HepG2 (cell line): ENCODE results near the gene PIGX. TPM values are rescaled to one million over a fixed set of nuclear protein-coding genes. Genes with fewer than 3 reads are reported as not detected.

Experiments
- AGO1 ChIP-seq: fragments of 200-400 bp; formaldehyde crosslinking; IDR thresholded peaks from 2 replicates; pipeline ENCODE4 v1.6.1; 2017; ENCODE audit warnings: mild to moderate bottlenecking, low read depth, low read length, moderate library complexity; ENCODE audit not compliant: poor library complexity, severe bottlenecking
- ASH2L ChIP-seq: fragments of 300-600, 200-600 bp; sonication (generic); IDR thresholded peaks from 2 replicates; pipeline ENCODE4 v1.7.0; 2017; ENCODE audit warnings: low read depth, mild to moderate bottlenecking, moderate library complexity, mixed read lengths, low read length; ENCODE audit not compliant: insufficient read length
- ATF1 ChIP-seq: IDR thresholded peaks from 2 replicates; pipeline ENCODE4 v1.6.1; 2016; ENCODE audit warnings: mild to moderate bottlenecking, control low read depth
- CHD2 ChIP-seq: IDR thresholded peaks from 2 replicates; pipeline ENCODE4 v1.6.1; 2011; ENCODE audit warnings: low read depth, low read length, improper control_type of control experiment
- CREB1 ChIP-seq, 2 experiments: fragments of 450-650 bp in 1 of 2; IDR thresholded peaks; 2 replicates each; pipeline ENCODE4 v1.6.1; 2016 to 2017; ENCODE audit warnings: control low read depth in 1 of 2, mild to moderate bottlenecking in 1 of 2, missing compliant biosample characterization in 1 of 2, missing genetic modification characterization in 1 of 2
- FOXP1 ChIP-seq, 2 experiments: fragments of 450-650 bp in 1 of 2; IDR thresholded peaks; 2 replicates each; pipeline ENCODE4 v1.6.1; 2017 to 2018; ENCODE audit warnings: antibody characterized with exemption in 1 of 2
- GATAD2A ChIP-seq: IDR thresholded peaks from 2 replicates; pipeline ENCODE4 v1.6.1; 2016
- IKZF4 ChIP-seq: sonication (generic); formaldehyde crosslinking; IDR thresholded peaks from 2 replicates; pipeline ENCODE4 v1.5.1; 2020; ENCODE audit warnings: borderline replicate concordance, mild to moderate bottlenecking, low read depth, missing genetic modification reagents; ENCODE audit errors: not compliant biosample characterization
- KAT2B ChIP-seq: fragments of 150-350 bp; IDR thresholded peaks from 2 replicates; pipeline ENCODE4 v1.6.1; 2014; ENCODE audit warnings: low read depth, low read length, borderline replicate concordance
- KDM2A ChIP-seq: sonication (generic); formaldehyde crosslinking; IDR thresholded peaks from 2 replicates; pipeline ENCODE4 v1.4.0; 2020; ENCODE audit warnings: low read depth, missing genetic modification reagents, borderline replicate concordance
- MAF1 ChIP-seq: sonication (generic); formaldehyde crosslinking; IDR thresholded peaks from 2 replicates; pipeline ENCODE4 v1.5.0; 2020; ENCODE audit warnings: missing genetic modification reagents, borderline replicate concordance
- MBD4 ChIP-seq: IDR thresholded peaks from 2 replicates; pipeline ENCODE4 v1.6.1; 2012; ENCODE audit warnings: low read length, inconsistent platforms, borderline replicate concordance
- MED1 ChIP-seq: sonication (generic); formaldehyde crosslinking; IDR thresholded peaks from 2 replicates; pipeline ENCODE4 v1.4.0; 2020; ENCODE audit warnings: missing genetic modification reagents
- NFE2L2 ChIP-seq: fragments of 150-350 bp; IDR thresholded peaks from 2 replicates; pipeline ENCODE4 v1.6.1; 2014; ENCODE audit warnings: low read length
- NFIB ChIP-seq: sonication (generic); formaldehyde crosslinking; IDR thresholded peaks from 2 replicates; pipeline ENCODE4 v1.9.0; 2021; ENCODE audit warnings: missing genetic modification reagents, mild to moderate bottlenecking, borderline replicate concordance
- PHF20 ChIP-seq: sonication (generic); formaldehyde crosslinking; IDR thresholded peaks from 2 replicates; pipeline ENCODE4 v1.5.0; 2020; ENCODE audit warnings: mild to moderate bottlenecking, missing genetic modification reagents
- POGZ ChIP-seq: sonication (generic); formaldehyde crosslinking; IDR thresholded peaks from 2 replicates; pipeline ENCODE4 v1.4.0; 2020; ENCODE audit warnings: mild to moderate bottlenecking, missing genetic modification reagents
- SIX1 ChIP-seq: sonication (generic); formaldehyde crosslinking; IDR thresholded peaks from 2 replicates; pipeline ENCODE4 v1.4.0; 2020; ENCODE audit warnings: missing genetic modification reagents, borderline replicate concordance
- SOX6 ChIP-seq, 2 experiments: fragments of 450-650 bp in 1 of 2; sonication (generic) in 1 of 2; formaldehyde crosslinking in 1 of 2; IDR thresholded peaks; 2 replicates each; pipeline versions ENCODE4 v1.4.0 to v1.6.1; 2017 to 2020; ENCODE audit warnings: antibody characterized with exemption in 1 of 2, mild to moderate bottlenecking in 1 of 2, missing genetic modification reagents in 1 of 2
- ZKSCAN8 ChIP-seq: IDR thresholded peaks from 2 replicates; pipeline ENCODE4 v1.6.1; 2016; ENCODE audit warnings: borderline replicate concordance, missing genetic modification reagents, missing compliant biosample characterization
- ZNF234 ChIP-seq: sonication (generic); formaldehyde crosslinking; conservative IDR thresholded peaks from 2 replicates; pipeline ENCODE4 v1.5.1; 2020; ENCODE audit warnings: mild to moderate bottlenecking, missing genetic modification reagents
- ZNF3 ChIP-seq: IDR thresholded peaks from 2 replicates; pipeline ENCODE4 v1.7.0; 2017; ENCODE audit warnings: inconsistent platforms
- ZNF543 ChIP-seq: sonication (generic); formaldehyde crosslinking; IDR thresholded peaks from 2 replicates; pipeline ENCODE4 v1.4.0; 2020; ENCODE audit warnings: mild to moderate bottlenecking, missing genetic modification reagents
- ZNF562 ChIP-seq: sonication (generic); formaldehyde crosslinking; IDR thresholded peaks from 2 replicates; pipeline ENCODE4 v1.8.0; 2022; ENCODE audit warnings: missing genetic modification reagents, borderline replicate concordance
- ZNF672 ChIP-seq: sonication (generic); formaldehyde crosslinking; IDR thresholded peaks from 2 replicates; pipeline ENCODE4 v1.8.1; 2022; ENCODE audit warnings: missing genetic modification reagents
- ZNF709 ChIP-seq: sonication (generic); formaldehyde crosslinking; IDR thresholded peaks from 2 replicates; pipeline ENCODE4 v1.5.0; 2020; ENCODE audit warnings: mild to moderate bottlenecking, missing genetic modification reagents
- ZNF772 ChIP-seq: sonication (generic); formaldehyde crosslinking; IDR thresholded peaks from 2 replicates; pipeline ENCODE4 v1.5.0; 2020; ENCODE audit warnings: mild to moderate bottlenecking, missing genetic modification reagents
- ZSCAN31 ChIP-seq: sonication (generic); formaldehyde crosslinking; IDR thresholded peaks from 2 replicates; pipeline ENCODE4 v1.5.0; 2020; ENCODE audit warnings: low read depth, mild to moderate bottlenecking, missing genetic modification reagents
- polyA plus RNA-seq, 8 experiments: library from polyadenylated mRNA; depleted of rRNA in 3 of 8; stranded (reverse) in 7 of 8; unstranded in 1 of 8; fragments of >200 nt; fragmentation: Illumina TruSeq in 4 of 8; extraction: Trizol in 4 of 8; gene quantifications; 2 replicates each; pipeline versions ENCODE4 v1.2.1 to v1.2.3, GENCODE V29; 2011 to 2016; ENCODE audit warnings: low read depth in 4 of 8, missing spikeins in 1 of 8, mixed read lengths in 1 of 8; ENCODE audit not compliant: insufficient read depth in 1 of 8
- total RNA-seq, 5 experiments: library from RNA; depleted of rRNA; stranded (reverse); fragments of >200 nt; fragmentation: Illumina TruSeq; extraction: Trizol; gene quantifications; 2 replicates each; pipeline ENCODE4 v1.2.3, GENCODE V29; 2016; ENCODE audit warnings: low read depth in 1 of 5
- TF ChIP-seq, protein P1 (sequence below): sonication (generic); formaldehyde crosslinking; IDR thresholded peaks from 2 replicates; pipeline ENCODE4 v1.4.0; 2020; ENCODE audit warnings: missing genetic modification reagents
- TF ChIP-seq, protein P2 (sequence below): sonication (generic); formaldehyde crosslinking; IDR thresholded peaks from 2 replicates; pipeline ENCODE4 v1.4.0; 2020; ENCODE audit warnings: missing genetic modification reagents, mild to moderate bottlenecking, borderline replicate concordance

The PIGX gene
- total and polyA plus RNA-seq, 2 of the 13 experiments (the other 11 are each of a cell fraction or from before 2014, with no cell fraction given) = 13.2 to 21.3 TPM

DNA sequence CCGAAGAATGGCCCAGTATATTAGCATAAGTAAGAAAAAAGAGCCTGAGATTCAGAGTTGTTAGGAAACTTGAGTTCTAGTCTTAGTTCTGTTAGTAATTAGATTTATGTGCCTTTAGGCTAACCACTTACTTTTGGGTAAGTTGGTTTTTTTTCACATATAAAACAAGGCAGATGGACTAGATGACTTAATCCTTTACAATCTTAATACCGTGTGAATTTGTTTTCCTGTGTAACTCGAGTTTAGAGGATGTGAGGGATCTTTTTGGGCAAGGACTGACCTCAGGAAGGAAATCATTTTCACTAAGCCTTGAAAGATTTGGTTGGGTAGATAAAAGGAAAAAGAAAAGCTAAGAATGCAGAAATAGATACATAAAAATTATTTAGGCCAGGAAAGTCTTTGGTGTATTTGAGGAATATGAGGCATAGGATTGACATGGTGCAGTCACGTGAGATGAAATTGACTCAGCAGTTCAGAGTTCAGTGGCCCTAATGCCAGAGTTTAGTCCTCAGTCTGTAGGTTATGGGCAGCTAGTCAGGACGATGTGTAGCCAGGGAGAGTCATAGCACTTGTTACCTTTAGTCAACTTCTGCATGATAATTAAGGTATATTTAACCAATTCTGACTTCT lies 62.1 kb downstream of the PIGX start (continued):
- no peak for TF ChIP-seq ZNF672 (CRISPR knock-in tag)
- no peak for TF ChIP-seq ZNF543 (CRISPR knock-in tag)
- TF ChIP-seq, protein P1, sequence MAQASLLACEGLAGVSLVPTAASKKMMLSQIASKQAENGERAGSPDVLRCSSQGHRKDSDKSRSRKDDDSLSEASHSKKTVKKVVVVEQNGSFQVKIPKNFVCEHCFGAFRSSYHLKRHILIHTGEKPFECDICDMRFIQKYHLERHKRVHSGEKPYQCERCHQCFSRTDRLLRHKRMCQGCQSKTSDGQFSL (CRISPR knock-in tag) = no peak
- TF ChIP-seq CHD2 = no peak
- TF ChIP-seq IKZF4 = no peak
- TF ChIP-seq POGZ (CRISPR knock-in tag) = peak; percentile 67
- no peak for TF ChIP-seq ATF1
- TF ChIP-seq ZSCAN31 (CRISPR knock-in tag) = no peak
- no peak for TF ChIP-seq CREB1 (IDR thresholded peaks at IDR 0.05)
- no peak for TF ChIP-seq CREB1 (CRISPR knock-in tag; IDR thresholded peaks at IDR 0.05)
- TF ChIP-seq ZNF562 = no peak
- no peak for TF ChIP-seq SOX6 (IDR thresholded peaks at IDR 0.05)
- TF ChIP-seq SOX6 (CRISPR knock-in tag; IDR thresholded peaks at IDR 0.05) = 0 out of 2 replicates have a peak, but pooled peaks have one; percentile 19
- no peak for TF ChIP-seq ZKSCAN8
- no peak for TF ChIP-seq SIX1 (CRISPR knock-in tag)
- no peak for TF ChIP-seq ZNF234 (CRISPR knock-in tag)
- no peak for TF ChIP-seq AGO1
- TF ChIP-seq FOXP1 (IDR thresholded peaks at IDR 0.05) = no peak
- TF ChIP-seq FOXP1 (CRISPR knock-in tag; IDR thresholded peaks at IDR 0.05) = no peak
- no peak for TF ChIP-seq ZNF3
- peak; percentile 50; the same call in 1 of the 2 replicates for TF ChIP-seq GATAD2A (CRISPR knock-in tag)
- TF ChIP-seq PHF20 (CRISPR knock-in tag) = no peak
- no peak for TF ChIP-seq ASH2L
- no peak for TF ChIP-seq KAT2B
- TF ChIP-seq NFE2L2 = peak; percentile 39; the same call in 1 of the 2 replicates
- TF ChIP-seq KDM2A (CRISPR knock-in tag) = no peak
- no peak for TF ChIP-seq ZNF772 (CRISPR knock-in tag)
- TF ChIP-seq MED1 (CRISPR knock-in tag) = no peak
- no peak for TF ChIP-seq ZNF709 (CRISPR knock-in tag)
- no peak for TF ChIP-seq MAF1 (CRISPR knock-in tag)
- no peak for TF ChIP-seq NFIB
- TF ChIP-seq, protein P2, sequence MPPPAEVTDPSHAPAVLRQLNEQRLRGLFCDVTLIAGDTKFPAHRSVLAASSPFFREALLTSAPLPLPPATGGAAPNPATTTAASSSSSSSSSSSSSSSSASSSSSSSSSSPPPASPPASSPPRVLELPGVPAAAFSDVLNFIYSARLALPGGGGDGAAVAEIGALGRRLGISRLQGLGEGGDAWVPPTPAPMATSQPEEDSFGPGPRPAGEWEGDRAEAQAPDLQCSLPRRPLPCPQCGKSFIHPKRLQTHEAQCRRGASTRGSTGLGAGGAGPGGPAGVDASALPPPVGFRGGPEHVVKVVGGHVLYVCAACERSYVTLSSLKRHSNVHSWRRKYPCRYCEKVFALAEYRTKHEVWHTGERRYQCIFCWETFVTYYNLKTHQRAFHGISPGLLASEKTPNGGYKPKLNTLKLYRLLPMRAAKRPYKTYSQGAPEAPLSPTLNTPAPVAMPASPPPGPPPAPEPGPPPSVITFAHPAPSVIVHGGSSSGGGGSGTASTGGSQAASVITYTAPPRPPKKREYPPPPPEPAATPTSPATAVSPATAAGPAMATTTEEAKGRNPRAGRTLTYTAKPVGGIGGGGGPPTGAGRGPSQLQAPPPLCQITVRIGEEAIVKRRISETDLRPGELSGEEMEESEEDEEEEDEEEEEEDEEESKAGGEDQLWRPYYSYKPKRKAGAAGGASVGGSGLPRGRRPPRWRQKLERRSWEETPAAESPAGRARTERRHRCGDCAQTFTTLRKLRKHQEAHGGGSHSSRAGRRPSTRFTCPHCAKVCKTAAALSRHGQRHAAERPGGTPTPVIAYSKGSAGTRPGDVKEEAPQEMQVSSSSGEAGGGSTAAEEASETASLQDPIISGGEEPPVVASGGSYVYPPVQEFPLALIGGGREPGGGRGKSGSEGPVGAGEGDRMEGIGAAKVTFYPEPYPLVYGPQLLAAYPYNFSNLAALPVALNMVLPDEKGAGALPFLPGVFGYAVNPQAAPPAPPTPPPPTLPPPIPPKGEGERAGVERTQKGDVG (CRISPR knock-in tag) = no peak
- no peak for TF ChIP-seq MBD4
